GM21576 (cell line): ENCODE results near the gene SAMD8.
A peak's percentile ranks its signal among the peaks of the same experiment; 100 is the strongest.
"Not testable (repeated sequence)": the region's sequence is repeated elsewhere in the genome, so short reads cannot be mapped to it uniquely, and the experiment has no call there.

ENCODE experiments used
- ATAC-seq: cut with Tn5 transposase; IDR thresholded peaks from one replicate; pipeline ENCODE4 v1.9.1; 2021; ENCODE audit warnings: mild to moderate bottlenecking, moderate library complexity; ENCODE audit not compliant: unreplicated experiment

The SAMD8 gene

GRCh38 chr10:75137533-75138438 lies 26.3 kb downstream of the SAMD8 start:
- no peak for ATAC-seq

- no peak for ATAC-seq
Measured at GRCh38 chr10:75140246-75140645, 28.8 kb downstream of the SAMD8 start.

GRCh38 chr10:75143353-75143752 lies 31.9 kb downstream of the SAMD8 start:
- ATAC-seq: no peak

- ATAC-seq: no peak
Measured at GRCh38 chr10:75145590-75145989, 34.1 kb downstream of the SAMD8 start.

GRCh38 chr10:75146780-75147179 lies 35.3 kb downstream of the SAMD8 start:
- ATAC-seq: no peak

GRCh38 chr10:75150656-75151055 lies 39.2 kb downstream of the SAMD8 start:
- no peak for ATAC-seq

GRCh38 chr10:75159519-75159918 lies 48.1 kb downstream of the SAMD8 start:
- ATAC-seq: no peak

GRCh38 chr10:75165684-75166622 lies 54.5 kb downstream of the SAMD8 start:
- ATAC-seq: peak; percentile 87

GRCh38 chr10:75166623-75166972 lies 55.1 kb downstream of the SAMD8 start:
- ATAC-seq: peak; percentile 17

GRCh38 chr10:75168275-75168674 lies 56.8 kb downstream of the SAMD8 start:
- no peak for ATAC-seq

- no peak for ATAC-seq
Measured at GRCh38 chr10:75170215-75170614, 58.8 kb downstream of the SAMD8 start.

- no peak for ATAC-seq
Measured at GRCh38 chr10:75175046-75175445, 63.6 kb downstream of the SAMD8 start.

GRCh38 chr10:75176046-75176445 lies 64.6 kb downstream of the SAMD8 start:
- ATAC-seq: no peak

GRCh38 chr10:75176736-75177135 lies 65.3 kb downstream of the SAMD8 start:
- no peak for ATAC-seq

GRCh38 chr10:75179657-75180177 lies 68.3 kb downstream of the SAMD8 start:
- ATAC-seq: no peak

- no peak for ATAC-seq
Measured at GRCh38 chr10:75180592-75180991, 69.1 kb downstream of the SAMD8 start.

- no peak for ATAC-seq
Measured at GRCh38 chr10:75181073-75181472, 69.6 kb downstream of the SAMD8 start.

GRCh38 chr10:75186310-75186709 lies 74.9 kb downstream of the SAMD8 start:
- ATAC-seq: no peak

GRCh38 chr10:75187961-75188426 lies 76.5 kb downstream of the SAMD8 start:
- ATAC-seq: peak; percentile 50

GRCh38 chr10:75188522-75188921 lies 77.1 kb downstream of the SAMD8 start:
- not testable (repeated sequence) for ATAC-seq
